ENCODE measurements around the gene CDYL2. TPM values are rescaled to one million over a fixed set of nuclear protein-coding genes. Genes with fewer than 3 reads are reported as not detected.

Gene CDYL2
- total and polyA plus RNA-seq, 4 donors: 0.84 to 4.1 (median 2.3) TPM

- no peak for TF ChIP-seq YY1 (IDR thresholded peaks at IDR 0.05)
- no peak for TF ChIP-seq RAD21 (IDR thresholded peaks at IDR 0.05)
- TF ChIP-seq GABPA (IDR thresholded peaks at IDR 0.05 in 1 of 2, conservative IDR thresholded peaks at IDR 0.05 in 1 of 2): no peak
- no peak for TF ChIP-seq CTCF (IDR thresholded peaks at IDR 0.05; ENCODE audit: low read depth, low read length, missing input control)
- no peaks in the 10 kb centered on the region for H3K36me3 ChIP-seq (ENCODE audit: control insufficient read depth in 4 of 4, insufficient read depth in 3 of 4, low read depth in 1 of 4, low read length in 3 of 4)
- WGBS: 92% methylated on average over 6 of the region's 6 CpGs
- no peaks in the 10 kb centered on the region for H3K27me3 ChIP-seq (ENCODE audit: control insufficient read depth in 4 of 4, insufficient read depth in 4 of 4, low read length in 3 of 4)
- no peak overlapping the region for H3K9ac ChIP-seq (ENCODE audit: low read depth in 1 of 2, low read length in 2 of 2)
- no peak for DNase-seq (ENCODE audit: low spot score)
- H3K4me3 ChIP-seq (ENCODE audit: low read depth in 1 of 3, low read length in 3 of 3): no peak overlapping the region
- H3K9me3 ChIP-seq (ENCODE audit: control insufficient read depth in 4 of 4, low read length in 3 of 4): peaks cover 0 to 6% (median 0%) of the 10 kb centered on the region in 4 donors
- H3K27ac ChIP-seq (ENCODE audit: low read depth in 1 of 2, low read length in 2 of 2): no peak overlapping the region
- no peaks in the 10 kb centered on the region for H3K4me1 ChIP-seq (ENCODE audit: control insufficient read depth in 4 of 4, insufficient read depth in 4 of 4, low read length in 3 of 4)
Measured at GRCh38 chr16:80639636-80640035, 164.8 kb downstream of the CDYL2 start.

- H3K36me3 ChIP-seq (ENCODE audit: control insufficient read depth in 4 of 4, insufficient read depth in 3 of 4, low read depth in 1 of 4, low read length in 3 of 4): peaks cover 0 to 3% (median 0%) of the 10 kb centered on the region in 4 donors
- H3K4me1 ChIP-seq (ENCODE audit: control insufficient read depth in 4 of 4, insufficient read depth in 4 of 4, low read length in 3 of 4): no peaks in the 10 kb centered on the region
- 94% methylated on average over 4 of the region's 4 CpGs for WGBS
- DNase-seq (ENCODE audit: low spot score): no peak
- H3K27ac ChIP-seq (ENCODE audit: low read depth in 1 of 2, low read length in 2 of 2): no peak overlapping the region
- H3K27me3 ChIP-seq (ENCODE audit: control insufficient read depth in 4 of 4, insufficient read depth in 4 of 4, low read length in 3 of 4): no peaks in the 10 kb centered on the region
- H3K9ac ChIP-seq (ENCODE audit: low read depth in 1 of 2, low read length in 2 of 2): no peak overlapping the region
- peaks cover 0 to 3% (median 0%) of the 10 kb centered on the region in 4 donors for H3K9me3 ChIP-seq (ENCODE audit: control insufficient read depth in 4 of 4, low read length in 3 of 4)
- H3K4me3 ChIP-seq (ENCODE audit: low read depth in 1 of 3, low read length in 3 of 3): no peak overlapping the region
- TF ChIP-seq FOXA2 (IDR thresholded peaks at IDR 0.05): no peak
- no peak for TF ChIP-seq SP1 (IDR thresholded peaks at IDR 0.05)
- no peak for TF ChIP-seq GABPA (IDR thresholded peaks at IDR 0.05 in 1 of 2, conservative IDR thresholded peaks at IDR 0.05 in 1 of 2)
- no peak for TF ChIP-seq CTCF (IDR thresholded peaks at IDR 0.05; ENCODE audit: low read depth, low read length, missing input control)
- TF ChIP-seq ZBTB33 (IDR thresholded peaks at IDR 0.05): no peak
- TF ChIP-seq HNF4G (IDR thresholded peaks at IDR 0.05): no peak
- TF ChIP-seq TAF1 (conservative IDR thresholded peaks at IDR 0.05): no peak
- no peak for TF ChIP-seq YY1 (IDR thresholded peaks at IDR 0.05)
- TF ChIP-seq HNF4A (conservative IDR thresholded peaks at IDR 0.05): no peak
- TF ChIP-seq NR2F2 (IDR thresholded peaks at IDR 0.05): no peak
- TF ChIP-seq JUND (IDR thresholded peaks at IDR 0.05): no peak
- TF ChIP-seq RXRA (IDR thresholded peaks at IDR 0.05): no peak
- TF ChIP-seq EGR1 (IDR thresholded peaks at IDR 0.05; ENCODE audit: low read depth in 2 of 2): no peak
- TF ChIP-seq REST (IDR thresholded peaks at IDR 0.05): no peak
- no peak for TF ChIP-seq RAD21 (IDR thresholded peaks at IDR 0.05)
- TF ChIP-seq MAX (IDR thresholded peaks at IDR 0.05): no peak
- no peak for TF ChIP-seq ATF3 (IDR thresholded peaks at IDR 0.05)
- TF ChIP-seq FOXA1 (IDR thresholded peaks at IDR 0.05): no peak
Measured at GRCh38 chr16:80637621-80638020, 166.8 kb downstream of the CDYL2 start.

Measured in liver (tissue), 9 donors.